Neural progenitor cell (in vitro differentiated cells): ENCODE results near the gene EGFLAM. TPM values are rescaled to one million over a fixed set of nuclear protein-coding genes. Genes with fewer than 3 reads are reported as not detected.

Experiments
- DNase-seq: peaks from one replicate; pipeline ENCODE4 v3.0.0-alpha.2; 2016; ENCODE audit warnings: low spot score
- H2AFZ ChIP-seq: fragments of 200-600 bp; sonication (generic); replicated peaks from 2 replicates; pipeline ENCODE4 v1.6.1; 2016; ENCODE audit warnings: antibody characterized with exemption
- H3F3A ChIP-seq: fragments of 200-600 bp; sonication (generic); 2 replicates; pipeline ENCODE4 v1.6.1; 2016; ENCODE audit warnings: antibody characterized with exemption, low read depth
- H3K27ac ChIP-seq: fragments of 200-600 bp; sonication (generic); 2 replicates; pipeline ENCODE4 v1.5.1; 2016; ENCODE audit warnings: mild to moderate bottlenecking
- H3K27me3 ChIP-seq: fragments of 200-600 bp; sonication (generic); 2 replicates; pipeline ENCODE4 v1.6.1; 2016; ENCODE audit warnings: mild to moderate bottlenecking, moderate library complexity
- H3K36me3 ChIP-seq: fragments of 200-600 bp; sonication (generic); 2 replicates; pipeline ENCODE4 v1.5.1; 2016
- H3K4me1 ChIP-seq: fragments of 200-600 bp; sonication (generic); 2 replicates; pipeline ENCODE4 v1.6.1; 2016; ENCODE audit warnings: mixed run types
- H3K4me2 ChIP-seq: fragments of 200-600 bp; sonication (generic); 2 replicates; pipeline ENCODE4 v1.6.1; 2016
- H3K4me3 ChIP-seq: fragments of 200-600 bp; sonication (generic); 2 replicates; pipeline ENCODE4 v1.5.1; 2016
- H3K79me2 ChIP-seq: fragments of 200-600 bp; sonication (generic); 2 replicates; pipeline ENCODE4 v1.6.1; 2016; ENCODE audit warnings: low read depth
- H3K9ac ChIP-seq: fragments of 200-600 bp; sonication (generic); 2 replicates; pipeline ENCODE4 v1.6.1; 2016
- H3K9me3 ChIP-seq: fragments of 200-600 bp; sonication (generic); 2 replicates; pipeline ENCODE4 v1.5.1; 2016; ENCODE audit warnings: low read depth
- H4K20me1 ChIP-seq: fragments of 200-600 bp; sonication (generic); 2 replicates; pipeline ENCODE4 v1.6.1; 2016; ENCODE audit warnings: low read depth
- H3K27ac Mint-ChIP-seq: 3 replicates; pipeline ENCODE4 v1.8.0; 2021; ENCODE audit warnings: mixed read lengths
- H3K27me3 Mint-ChIP-seq: 2 replicates; pipeline ENCODE4 v1.8.0; 2022; ENCODE audit warnings: low read depth, mild to moderate bottlenecking, inconsistent platforms, moderate library complexity, mixed read lengths; ENCODE audit not compliant: insufficient read depth
- H3K36me3 Mint-ChIP-seq: 3 replicates; pipeline ENCODE4 v1.8.0; 2021; ENCODE audit warnings: mixed read lengths
- H3K4me1 Mint-ChIP-seq: 3 replicates; pipeline ENCODE4 v1.8.0; 2021; ENCODE audit warnings: mixed read lengths
- H3K4me3 Mint-ChIP-seq: 3 replicates; pipeline ENCODE4 v1.8.0; 2021; ENCODE audit warnings: mild to moderate bottlenecking, moderate library complexity, mixed read lengths
- H3K9me3 Mint-ChIP-seq: 3 replicates; pipeline ENCODE4 v1.8.0; 2020; ENCODE audit warnings: mixed read lengths
- EZH2 ChIP-seq: fragments of 200-600 bp; sonication (generic); IDR thresholded peaks from 2 replicates; pipeline ENCODE4 v1.6.1; 2017; ENCODE audit warnings: antibody characterized with exemption, mild to moderate bottlenecking, moderate library complexity
- EZH2phosphoT487 ChIP-seq: fragments of 200-600 bp; sonication (generic); IDR thresholded peaks from 2 replicates; pipeline ENCODE4 v1.6.1; 2017; ENCODE audit warnings: antibody characterized with exemption
- total RNA-seq: library from RNA; depleted of rRNA; stranded (reverse); fragments of >200 nt; gene quantifications from 2 replicates; pipeline ENCODE4 v1.2.3, GENCODE V29; 2015; ENCODE audit warnings: low replicate concordance
- TF ChIP-seq, protein P1 (sequence below): fragments of 200-600 bp; sonication (generic); IDR thresholded peaks from 2 replicates; pipeline ENCODE4 v1.5.1; 2017; ENCODE audit warnings: antibody characterized with exemption, mild to moderate bottlenecking

Gene EGFLAM
- total RNA-seq, 1 donor from 2014 or later = 0.69 TPM

- no peaks in the 10 kb centered on the region for H3K4me1 ChIP-seq
- peaks cover 5% of the 10 kb centered on the region for H3K4me1 Mint-ChIP-seq
- H3K9me3 ChIP-seq = no peaks in the 10 kb centered on the region
- no peak overlapping the region for H3K9ac ChIP-seq
- no peak overlapping the region for H3K4me3 ChIP-seq
- no peak overlapping the region for H3K4me3 Mint-ChIP-seq
- H3K36me3 ChIP-seq = no peaks in the 10 kb centered on the region
- H3K4me2 ChIP-seq = no peak overlapping the region
- no peaks in the 10 kb centered on the region for H3F3A ChIP-seq
- DNase-seq = no peak
- H3K27me3 ChIP-seq = no peaks in the 10 kb centered on the region
- no peaks in the 10 kb centered on the region for H3K79me2 ChIP-seq
- no peaks in the 10 kb centered on the region for H4K20me1 ChIP-seq
- peaks cover 6% of the 10 kb centered on the region for H3K36me3 Mint-ChIP-seq
- H3K27ac Mint-ChIP-seq = no peak overlapping the region
- H3K27ac ChIP-seq = no peak overlapping the region
- peak overlapping the region; percentile 40 for H2AFZ ChIP-seq
- H3K9me3 Mint-ChIP-seq = no peaks in the 10 kb centered on the region
- no peaks in the 10 kb centered on the region for H3K27me3 Mint-ChIP-seq
- TF ChIP-seq, protein P1, sequence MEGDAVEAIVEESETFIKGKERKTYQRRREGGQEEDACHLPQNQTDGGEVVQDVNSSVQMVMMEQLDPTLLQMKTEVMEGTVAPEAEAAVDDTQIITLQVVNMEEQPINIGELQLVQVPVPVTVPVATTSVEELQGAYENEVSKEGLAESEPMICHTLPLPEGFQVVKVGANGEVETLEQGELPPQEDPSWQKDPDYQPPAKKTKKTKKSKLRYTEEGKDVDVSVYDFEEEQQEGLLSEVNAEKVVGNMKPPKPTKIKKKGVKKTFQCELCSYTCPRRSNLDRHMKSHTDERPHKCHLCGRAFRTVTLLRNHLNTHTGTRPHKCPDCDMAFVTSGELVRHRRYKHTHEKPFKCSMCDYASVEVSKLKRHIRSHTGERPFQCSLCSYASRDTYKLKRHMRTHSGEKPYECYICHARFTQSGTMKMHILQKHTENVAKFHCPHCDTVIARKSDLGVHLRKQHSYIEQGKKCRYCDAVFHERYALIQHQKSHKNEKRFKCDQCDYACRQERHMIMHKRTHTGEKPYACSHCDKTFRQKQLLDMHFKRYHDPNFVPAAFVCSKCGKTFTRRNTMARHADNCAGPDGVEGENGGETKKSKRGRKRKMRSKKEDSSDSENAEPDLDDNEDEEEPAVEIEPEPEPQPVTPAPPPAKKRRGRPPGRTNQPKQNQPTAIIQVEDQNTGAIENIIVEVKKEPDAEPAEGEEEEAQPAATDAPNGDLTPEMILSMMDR = no peak
- TF ChIP-seq EZH2 (no peak), EZH2phosphoT487 (no peak)
These were observed 220.5 kb downstream of the EGFLAM start for GRCh38 chr5:38478878-38479277.

DNA sequence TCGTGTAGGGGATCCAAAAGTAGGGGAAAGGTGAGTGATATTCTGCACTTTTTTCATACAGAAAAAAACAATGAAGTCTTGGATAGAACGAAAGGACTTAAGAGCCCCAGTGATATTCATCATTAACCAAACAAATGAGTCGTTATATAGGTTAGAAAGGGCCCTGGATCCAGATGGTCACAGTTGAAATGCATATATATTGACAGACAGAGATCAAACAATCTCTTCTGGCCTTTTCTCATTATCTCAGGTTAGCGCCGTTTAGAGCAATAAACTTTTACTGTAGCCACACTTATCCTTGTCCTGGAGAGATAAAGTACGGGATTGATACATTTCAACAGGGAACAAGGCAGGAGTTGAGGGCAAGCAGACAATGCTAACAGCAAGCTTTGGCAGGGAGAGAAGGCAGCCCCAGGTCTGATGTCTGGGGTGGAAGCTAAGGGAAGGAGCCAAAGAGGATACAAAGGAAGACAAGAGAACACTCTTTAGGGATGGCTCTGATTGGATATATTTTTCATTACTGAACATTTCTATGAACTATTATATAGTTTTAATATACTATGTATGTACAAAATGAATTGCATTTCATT lies 221.1 kb downstream of the EGFLAM start:
- Mint-ChIP-seq H3K36me3 (peaks cover 9% of the 10 kb centered on the region), H3K4me3 (no peak overlapping the region), H3K9me3 (no peaks in the 10 kb centered on the region), H3K4me1 (peaks cover 5% of the 10 kb centered on the region), H3K27ac (no peak overlapping the region), H3K27me3 (no peaks in the 10 kb centered on the region)
- Histone ChIP-seq H3K9ac (no peak overlapping the region), H3K4me1 (no peaks in the 10 kb centered on the region), H3F3A (no peaks in the 10 kb centered on the region), H3K27ac (no peak overlapping the region), H3K27me3 (no peaks in the 10 kb centered on the region), H2AFZ (peak overlapping the region; percentile 40), H3K4me3 (no peak overlapping the region), H3K36me3 (no peaks in the 10 kb centered on the region), H3K9me3 (no peaks in the 10 kb centered on the region), H3K4me2 (no peak overlapping the region), H4K20me1 (no peaks in the 10 kb centered on the region), H3K79me2 (no peaks in the 10 kb centered on the region)
- TF ChIP-seq EZH2 = no peak
- TF ChIP-seq, protein P1 = no peak
- TF ChIP-seq EZH2phosphoT487 = no peak
- DNase-seq = no peak

DNA sequence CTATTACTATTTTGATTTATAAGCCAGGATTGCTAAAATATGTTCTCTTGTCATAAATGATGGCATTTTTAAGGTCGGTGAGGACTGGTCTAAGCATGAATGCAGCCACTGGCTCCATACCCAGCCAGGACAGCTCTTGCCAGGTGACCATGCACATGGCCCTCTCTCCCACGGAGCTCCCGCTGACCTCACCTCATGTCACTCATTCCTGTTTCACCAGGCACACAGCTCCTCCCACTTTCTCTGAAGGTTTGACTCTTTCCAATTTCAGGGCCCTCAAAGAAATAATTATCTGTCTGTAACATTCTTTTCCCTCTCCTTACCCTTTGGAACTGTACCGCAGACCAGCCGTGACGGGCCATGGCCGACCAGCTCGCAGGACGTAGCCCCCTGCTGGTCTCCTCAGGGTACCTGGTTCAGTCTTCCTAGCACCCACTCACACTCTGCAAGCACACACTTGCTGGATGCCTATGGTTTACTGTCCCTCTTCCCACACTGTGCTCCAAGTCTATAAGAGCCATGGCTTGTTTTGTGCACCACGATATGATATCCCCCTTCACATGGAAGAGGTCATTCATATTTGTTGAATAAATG lies 225.5 kb downstream of the EGFLAM start:
- no peak overlapping the region for H3K4me3 ChIP-seq
- no peak overlapping the region for H3K27ac ChIP-seq
- TF ChIP-seq EZH2 (no peak), EZH2phosphoT487 (no peak)
- TF ChIP-seq, protein P1 = peak; percentile 19
- H4K20me1 ChIP-seq = no peaks in the 10 kb centered on the region
- no peak for DNase-seq
- H3K9me3 ChIP-seq = no peaks in the 10 kb centered on the region
- H3K27ac Mint-ChIP-seq = no peak overlapping the region
- H3K79me2 ChIP-seq = no peaks in the 10 kb centered on the region
- H2AFZ ChIP-seq = no peak overlapping the region
- H3K36me3 Mint-ChIP-seq = peaks cover 19% of the 10 kb centered on the region
- H3K27me3 Mint-ChIP-seq = no peaks in the 10 kb centered on the region
- no peaks in the 10 kb centered on the region for H3K4me1 ChIP-seq
- H3K4me3 Mint-ChIP-seq = no peak overlapping the region
- peaks cover 4% of the 10 kb centered on the region for H3K4me1 Mint-ChIP-seq
- H3K9me3 Mint-ChIP-seq = no peaks in the 10 kb centered on the region
- H3K4me2 ChIP-seq = no peak overlapping the region
- no peak overlapping the region for H3K9ac ChIP-seq
- no peaks in the 10 kb centered on the region for H3K27me3 ChIP-seq
- H3F3A ChIP-seq = no peaks in the 10 kb centered on the region
- H3K36me3 ChIP-seq = no peaks in the 10 kb centered on the region
